ENCODE data around the gene BIRC2. TPM values are rescaled to one million over a fixed set of nuclear protein-coding genes. Genes with fewer than 3 reads are reported as not detected.

The BIRC2 gene
- total and polyA plus RNA-seq, 9 of the 15 experiments (the other 6 are each of a cell fraction or from before 2014, with no cell fraction given), result 14.3 to 45.9 (median 20.7) TPM

- TF ChIP-seq SMARCE1 (IDR thresholded peaks at IDR 0.05) (no peak), POU5F1 (IDR thresholded peaks at IDR 0.05; ENCODE audit: borderline replicate concordance, low read depth, low read length, partially characterized antibody) (no peak), ZNF57 (CRISPR knock-in tag; IDR thresholded peaks at IDR 0.05) (no peak)
Measured at GRCh38 chr11:102415304-102415916, 68.4 kb downstream of the BIRC2 start (continued).

DNA sequence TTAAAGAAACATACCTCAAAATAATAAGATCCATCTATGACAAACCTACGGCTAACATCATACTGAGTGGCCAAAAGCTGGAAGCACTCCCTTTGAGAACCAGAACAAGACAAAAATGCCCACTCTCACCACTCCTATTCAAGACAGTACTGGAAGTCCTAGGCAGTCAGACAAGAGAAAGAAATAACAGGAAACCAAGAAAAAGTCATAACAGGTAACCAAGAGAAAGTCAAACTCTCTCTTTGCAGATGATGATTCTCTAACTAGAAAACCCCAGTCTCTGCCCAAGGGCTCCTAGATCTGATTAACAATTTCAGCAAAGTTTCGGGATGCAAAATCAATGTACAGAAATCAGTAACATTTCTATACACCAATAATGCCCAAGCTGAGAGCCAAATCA, 70.0 kb downstream of the BIRC2 start:
- Histone ChIP-seq H3K9me1 (ENCODE audit: control insufficient read depth, insufficient read depth, low read length) (no peaks in the 10 kb centered on the region), H3K36me3 (ENCODE audit: control insufficient read depth, insufficient read depth, low read length) (peaks cover 3% of the 10 kb centered on the region; the same call in 1 of the 3 replicates), H3K4me2 (ENCODE audit: insufficient read depth, low read length) (no peak overlapping the region), H3K79me2 (ENCODE audit: control insufficient read depth, insufficient read depth, low read length) (peaks cover 60% of the 10 kb centered on the region), H3K4me1 (replicated peaks in 1 of 2; ENCODE audit: control insufficient read depth in 2 of 2, insufficient read depth in 2 of 2, low read length in 2 of 2) (peaks cover 2 to 3% of the 10 kb centered on the region in 2 experiments; a peak in 2 of 5 replicates), H3K4me3 (no peak overlapping the region), H2AFZ (ENCODE audit: low read depth, low read length) (no peak overlapping the region), H3K27ac (ENCODE audit: extremely low read depth, low read depth, low read length) (no peak overlapping the region), H4K20me1 (replicated peaks; ENCODE audit: control insufficient read depth, insufficient read depth, low read length) (no peaks in the 10 kb centered on the region), H3K27me3 (ENCODE audit: control insufficient read depth in 2 of 2, insufficient read depth in 2 of 2, low read length in 2 of 2) (no peaks in the 10 kb centered on the region), H3K9me3 (replicated peaks; ENCODE audit: control insufficient read depth, insufficient read depth, low read depth, low read length) (no peaks in the 10 kb centered on the region), H3K9ac (ENCODE audit: insufficient read depth in 1 of 2, low read depth in 2 of 2, low read length in 2 of 2) (no peak overlapping the region)
- no peak for TF ChIP-seq CBFB (CRISPR knock-in tag; IDR thresholded peaks at IDR 0.05)
- TF ChIP-seq, protein P1, sequence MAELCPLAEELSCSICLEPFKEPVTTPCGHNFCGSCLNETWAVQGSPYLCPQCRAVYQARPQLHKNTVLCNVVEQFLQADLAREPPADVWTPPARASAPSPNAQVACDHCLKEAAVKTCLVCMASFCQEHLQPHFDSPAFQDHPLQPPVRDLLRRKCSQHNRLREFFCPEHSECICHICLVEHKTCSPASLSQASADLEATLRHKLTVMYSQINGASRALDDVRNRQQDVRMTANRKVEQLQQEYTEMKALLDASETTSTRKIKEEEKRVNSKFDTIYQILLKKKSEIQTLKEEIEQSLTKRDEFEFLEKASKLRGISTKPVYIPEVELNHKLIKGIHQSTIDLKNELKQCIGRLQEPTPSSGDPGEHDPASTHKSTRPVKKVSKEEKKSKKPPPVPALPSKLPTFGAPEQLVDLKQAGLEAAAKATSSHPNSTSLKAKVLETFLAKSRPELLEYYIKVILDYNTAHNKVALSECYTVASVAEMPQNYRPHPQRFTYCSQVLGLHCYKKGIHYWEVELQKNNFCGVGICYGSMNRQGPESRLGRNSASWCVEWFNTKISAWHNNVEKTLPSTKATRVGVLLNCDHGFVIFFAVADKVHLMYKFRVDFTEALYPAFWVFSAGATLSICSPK (IDR thresholded peaks at IDR 0.05; ENCODE audit: borderline replicate concordance), result no peak
- no peak for TF ChIP-seq RBM17 (IDR thresholded peaks at IDR 0.05; ENCODE audit: borderline replicate concordance, low read depth, low read length)
- TF ChIP-seq PHF8 (IDR thresholded peaks at IDR 0.05; ENCODE audit: borderline replicate concordance, low read length), result no peak
- TF ChIP-seq ELK3 (CRISPR knock-in tag; IDR thresholded peaks at IDR 0.05), result no peak
- TF ChIP-seq, protein P2, sequence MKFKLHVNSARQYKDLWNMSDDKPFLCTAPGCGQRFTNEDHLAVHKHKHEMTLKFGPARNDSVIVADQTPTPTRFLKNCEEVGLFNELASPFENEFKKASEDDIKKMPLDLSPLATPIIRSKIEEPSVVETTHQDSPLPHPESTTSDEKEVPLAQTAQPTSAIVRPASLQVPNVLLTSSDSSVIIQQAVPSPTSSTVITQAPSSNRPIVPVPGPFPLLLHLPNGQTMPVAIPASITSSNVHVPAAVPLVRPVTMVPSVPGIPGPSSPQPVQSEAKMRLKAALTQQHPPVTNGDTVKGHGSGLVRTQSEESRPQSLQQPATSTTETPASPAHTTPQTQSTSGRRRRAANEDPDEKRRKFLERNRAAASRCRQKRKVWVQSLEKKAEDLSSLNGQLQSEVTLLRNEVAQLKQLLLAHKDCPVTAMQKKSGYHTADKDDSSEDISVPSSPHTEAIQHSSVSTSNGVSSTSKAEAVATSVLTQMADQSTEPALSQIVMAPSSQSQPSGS (CRISPR knock-in tag; IDR thresholded peaks at IDR 0.05), result no peak
- FAIRE-seq, result no peak
- CTCF ChIA-PET (ENCODE audit: low intra/inter-chr PET ratio), result no interaction called here
- POLR2A ChIA-PET, result interaction anchor here (1.1 to 1.5 kb wide), 2 partner anchors 11 to 33 kb away, joined by 3 to 4 read pairs; no protein-coding TSS in a partner anchor
- intact Hi-C loops (cut with micrococcal nuclease), result no loop called here
- no peak for DNase-seq (ENCODE audit: extremely low read depth in 1 of 4, low spot score in 3 of 4)
- no peak for ATAC-seq
- in situ Hi-C loops (cut with MboI), result no loop called here
- no TSS peak for BruUV-seq (replicated peaks)
- WGBS (ENCODE audit: insufficient coverage, low coverage, missing lambda C conversion rate), result 84% methylated on average over 2 of the region's 2 CpGs

All from K562 (cell line).